Erythroblast (primary cell): ENCODE data around the gene FLOT1.
"Not testable (repeated sequence)": the region's sequence is repeated elsewhere in the genome, so short reads cannot be mapped to it uniquely, and the experiment has no call there.

Source experiments
- GATA1 ChIP-seq: IDR thresholded peaks from 2 replicates; pipeline ENCODE4 v1.6.1; 2011; ENCODE audit warnings: low read depth, mild to moderate bottlenecking, control low read depth, low read length, moderate library complexity
- POLR2A ChIP-seq: IDR thresholded peaks from 2 replicates; pipeline ENCODE4 v1.6.1; 2011; ENCODE audit warnings: mild to moderate bottlenecking, low read length

DNA sequence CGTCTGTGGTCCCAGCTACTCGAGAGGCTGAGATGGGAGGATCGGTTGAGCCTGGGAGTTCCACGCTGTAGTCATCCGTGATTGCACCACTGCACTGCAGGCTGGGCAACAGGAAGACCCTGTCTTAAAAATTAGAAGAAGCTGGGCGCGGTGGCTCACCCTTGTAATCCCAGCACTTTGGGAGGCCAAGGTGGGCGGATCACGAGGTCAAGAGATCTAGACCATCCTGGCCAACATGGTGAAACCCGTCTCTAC is 20.5 kb downstream of the FLOT1 start:
- not testable (repeated sequence) for TF ChIP-seq POLR2A, GATA1
